ENCODE measurements around the gene SLC35A2.
"Not testable (repeated sequence)": the region's sequence is repeated elsewhere in the genome, so short reads cannot be mapped to it uniquely, and the experiment has no call there.

The SLC35A2 gene

DNA sequence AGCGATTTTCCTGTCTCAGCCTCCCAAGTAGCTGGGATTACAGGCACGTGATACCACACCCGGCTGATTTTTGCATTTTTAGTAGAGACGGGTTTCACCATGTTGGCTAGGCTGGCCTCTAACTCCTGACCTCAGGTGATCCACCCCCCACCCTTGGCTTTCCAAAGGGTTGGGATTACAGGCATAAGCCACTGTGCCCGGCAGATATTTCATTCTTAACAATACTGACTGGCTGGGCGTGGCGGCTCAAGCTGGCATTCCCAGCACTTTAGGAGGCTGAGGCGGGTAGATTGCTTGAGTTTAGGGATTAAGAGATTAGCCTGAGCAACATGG lies 12.4 kb downstream of the SLC35A2 start:
- no peak for DNase-seq

DNA sequence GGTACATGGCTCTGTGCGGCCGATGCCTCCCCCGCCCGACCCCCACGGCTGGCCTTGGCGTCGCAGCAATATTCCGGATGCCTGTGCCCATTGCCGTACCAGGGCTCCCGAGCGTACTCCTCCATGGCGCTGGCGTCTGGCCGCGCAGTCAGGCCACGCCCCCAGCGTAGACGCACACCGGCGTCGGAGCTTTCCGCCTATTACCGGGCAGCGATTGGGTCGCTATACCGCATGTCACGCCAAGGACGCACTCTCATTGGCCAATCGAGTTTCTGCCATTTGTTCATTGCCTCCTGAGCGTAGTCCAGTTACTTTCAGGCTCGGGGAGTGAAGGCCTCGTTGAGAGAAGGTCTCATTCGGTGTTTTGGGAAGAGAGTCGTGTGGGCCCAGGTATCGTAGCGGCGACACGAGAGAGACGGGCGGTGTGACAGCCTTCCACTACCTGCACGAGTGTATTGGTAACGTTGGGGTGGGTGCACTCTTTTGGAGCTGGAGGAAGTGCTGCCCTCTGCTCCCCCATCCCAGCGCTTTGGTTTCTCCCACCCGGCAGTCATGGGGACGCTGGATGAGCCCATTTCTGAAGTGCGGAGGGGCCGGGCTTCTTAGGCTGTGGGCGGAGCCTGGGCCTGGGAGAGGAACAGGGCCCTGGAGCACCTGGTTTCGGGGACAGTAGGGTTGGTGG lies 13.7 kb downstream of the SLC35A2 start, which contains the start of the genes PQBP1 and TIMM17B:
Gene PQBP1 (plus strand): TSS at position 306 of the 682 bp plus-strand sequence. CDS start 580 bp downstream, outside the sequence.
Gene TIMM17B (minus strand): TSS at position 144 of the 682 bp plus-strand sequence. CDS start 19 bp downstream, at position 125.
- peak; percentile 75 for DNase-seq

DNA sequence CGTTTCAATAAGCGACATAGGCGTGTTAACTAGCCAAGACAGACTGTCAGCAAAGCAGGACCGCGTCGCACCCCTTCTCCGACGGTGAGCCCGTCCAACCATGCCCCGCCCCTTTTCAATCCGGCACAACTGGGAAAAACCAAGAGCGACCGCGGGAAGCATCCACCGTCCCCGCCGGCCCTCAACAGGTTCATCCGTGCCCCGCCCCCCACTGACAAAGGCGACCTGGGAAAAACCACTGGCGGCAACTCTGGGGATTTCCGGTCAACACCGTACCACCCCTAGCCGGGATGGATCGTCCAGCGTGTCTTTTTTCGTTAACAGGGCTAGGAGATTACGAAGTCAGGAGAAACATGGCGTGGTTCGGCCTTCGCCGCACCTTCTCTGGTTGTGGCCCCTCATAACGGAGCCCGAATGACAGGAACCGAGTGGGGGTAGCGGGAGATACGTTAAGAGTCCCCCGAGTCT lies 14.3 kb downstream of the SLC35A2 start:
- DNase-seq, result peak; percentile 51

DNA sequence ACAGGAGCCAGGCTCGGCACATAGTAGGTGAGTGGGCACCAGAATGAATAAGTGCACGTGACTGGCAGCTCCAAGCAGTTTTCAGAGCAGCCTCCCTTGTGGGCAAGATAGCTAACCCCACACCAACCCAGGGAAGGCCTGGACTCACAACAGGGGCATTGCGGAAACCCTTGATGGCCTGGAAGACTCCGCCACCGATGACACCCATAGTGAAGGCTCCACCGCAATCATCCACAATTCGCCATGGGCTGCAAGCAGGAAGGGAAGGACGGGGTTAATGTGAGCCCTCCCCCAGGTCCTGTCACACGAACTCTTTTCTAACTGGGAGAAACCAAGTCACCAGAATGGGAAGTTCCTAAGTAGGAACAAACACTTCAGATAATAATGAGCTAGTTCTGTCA lies 14.8 kb downstream of the SLC35A2 start:
- DNase-seq, result peak; percentile 21

DNA sequence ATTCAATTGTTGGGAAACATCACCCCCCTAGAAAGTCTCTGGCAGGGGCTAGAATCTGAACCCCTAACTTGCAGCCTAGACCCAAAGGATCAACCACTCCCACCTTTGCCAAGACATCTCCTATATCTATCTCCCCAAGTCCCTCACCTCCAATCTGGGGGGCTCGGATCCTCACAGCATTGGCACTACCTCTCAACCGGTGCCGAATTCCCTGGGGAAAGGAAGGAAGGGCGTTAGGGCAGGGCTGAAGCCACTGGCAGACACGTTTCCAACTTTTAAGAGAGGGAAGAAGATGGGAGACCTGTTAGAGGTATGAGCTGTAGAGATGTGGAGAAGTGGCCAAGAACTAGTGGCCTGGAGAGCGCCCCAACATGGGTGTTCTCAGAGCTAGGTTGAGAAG lies 16.6 kb downstream of the SLC35A2 start:
- DNase-seq, result no peak

DNA sequence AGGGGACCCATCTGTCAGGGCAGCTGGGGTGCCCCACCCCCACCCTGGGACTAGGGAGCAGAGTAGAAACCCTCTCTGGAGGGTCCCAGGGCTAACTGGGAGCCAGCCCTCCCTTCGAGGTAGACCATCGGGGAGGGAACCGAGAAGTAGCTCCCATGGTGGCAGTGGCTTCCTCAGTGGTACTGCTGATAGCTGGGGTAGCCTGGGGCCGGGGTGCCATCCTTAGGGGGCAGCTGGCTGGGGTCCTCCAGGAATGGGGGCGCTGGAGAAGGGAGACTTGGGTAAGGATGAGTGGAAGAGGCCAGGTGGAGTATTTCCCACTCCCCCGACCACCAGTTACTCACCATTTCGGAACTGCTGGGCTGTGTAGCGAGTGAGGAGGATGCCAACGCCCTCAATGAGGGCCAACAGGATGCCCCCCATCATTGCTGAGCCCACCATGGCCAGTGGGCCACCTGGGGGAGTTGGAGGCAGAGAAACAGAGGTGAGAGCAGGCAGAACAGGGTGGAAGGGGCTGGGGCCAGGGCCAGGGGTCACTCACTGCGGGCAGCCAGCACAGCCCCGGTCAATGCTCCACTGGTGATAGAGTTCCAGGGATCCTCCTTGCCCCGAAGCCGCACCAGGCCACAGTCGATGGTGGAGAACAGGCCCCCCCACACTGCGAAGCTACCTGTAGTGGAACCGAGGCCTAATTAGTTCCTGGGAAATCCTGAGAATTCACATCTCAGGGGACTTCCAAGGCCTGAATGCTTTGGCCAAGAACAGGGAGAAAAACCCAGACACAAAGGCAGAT lies 17.7 kb downstream of the SLC35A2 start:
- no peak for DNase-seq

DNA sequence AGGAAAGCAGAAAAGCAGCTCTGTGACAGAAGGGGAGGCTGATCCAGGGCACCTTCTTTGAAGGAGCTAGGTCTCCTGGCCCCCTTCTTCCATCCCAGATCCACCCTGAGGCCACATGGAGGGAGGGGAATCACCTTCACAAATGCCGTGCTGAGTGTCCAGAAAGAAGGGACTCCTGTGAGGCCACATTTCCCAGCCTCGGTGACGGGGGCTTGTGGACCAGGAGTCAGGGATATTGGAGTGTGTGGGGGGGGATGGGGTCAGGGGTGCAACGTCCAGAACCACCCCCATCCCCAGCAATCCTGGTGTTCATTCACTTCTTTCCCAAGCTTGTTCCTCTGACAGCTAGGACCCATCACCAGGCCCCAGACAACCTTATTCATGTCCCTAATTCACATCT lies 18.6 kb downstream of the SLC35A2 start:
- no peak for DNase-seq

DNA sequence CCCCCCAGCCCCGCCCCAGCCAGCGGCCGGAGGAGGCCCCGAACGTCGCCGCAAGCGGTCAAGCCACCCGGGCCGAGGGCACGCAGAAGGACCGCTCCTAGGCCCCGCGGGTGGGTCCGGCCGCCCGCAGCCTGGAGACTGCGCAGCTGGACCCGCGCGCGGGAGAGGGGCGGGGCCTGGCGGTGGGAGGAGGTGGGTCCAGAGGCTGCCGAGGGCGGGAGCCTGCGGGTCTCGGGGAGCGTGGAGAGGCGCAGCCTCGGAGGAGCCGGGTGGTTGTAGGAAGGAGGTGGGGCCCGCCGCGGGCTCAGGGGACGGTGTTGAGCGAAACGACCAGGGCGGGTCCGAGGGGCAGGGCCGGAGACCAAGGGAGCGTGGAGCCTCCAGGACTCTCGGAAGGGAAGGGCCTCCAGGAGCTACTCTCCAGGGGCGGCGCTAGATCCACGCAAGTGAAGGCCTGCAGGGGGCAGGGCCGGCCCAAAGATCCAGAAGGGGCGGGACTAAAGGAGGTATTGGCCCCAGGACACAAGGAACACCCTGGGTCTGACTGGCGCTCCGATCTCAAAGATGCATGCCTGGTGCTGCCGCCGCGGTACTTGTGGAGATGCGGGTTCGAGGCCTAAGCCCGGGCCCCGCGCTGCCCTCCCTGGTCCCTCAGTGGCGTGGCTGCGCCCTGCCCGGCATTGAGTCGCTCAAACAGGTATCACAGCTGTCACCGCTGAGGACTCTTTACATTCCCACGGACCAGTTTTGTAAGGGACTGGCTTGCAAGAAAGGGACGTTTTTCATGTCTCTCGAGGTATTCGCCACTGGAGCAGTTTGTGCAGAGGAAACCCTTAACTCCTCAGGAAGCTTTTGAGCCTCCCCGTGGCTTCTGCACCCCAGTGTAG lies 19.8 kb downstream of the SLC35A2 start:
- DNase-seq, result peak; percentile 56

DNA sequence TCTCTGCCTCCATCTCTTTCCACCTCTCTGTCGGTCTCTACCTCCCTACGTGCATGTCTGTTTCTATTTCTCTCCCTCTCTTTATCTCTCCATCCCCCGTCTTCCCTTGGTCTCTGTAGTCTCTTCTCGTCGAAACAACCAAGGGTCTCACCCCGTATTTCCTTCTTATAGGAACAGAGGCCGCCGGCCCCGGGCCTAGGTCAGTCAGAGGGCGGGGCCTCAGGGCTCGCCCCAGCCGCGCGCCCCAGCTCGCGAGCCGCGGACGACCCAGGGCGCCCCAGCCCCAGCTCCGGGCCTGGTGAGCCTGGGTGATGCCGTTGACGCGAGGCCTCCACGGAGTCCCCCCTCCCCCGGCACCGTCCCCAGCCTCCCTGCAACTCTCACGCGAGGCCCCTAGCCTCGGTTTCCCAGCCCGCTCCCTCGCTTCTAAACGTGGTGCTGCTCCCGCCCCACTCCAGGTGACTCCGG lies 20.5 kb downstream of the SLC35A2 start:
- DNase-seq, result no peak

DNA sequence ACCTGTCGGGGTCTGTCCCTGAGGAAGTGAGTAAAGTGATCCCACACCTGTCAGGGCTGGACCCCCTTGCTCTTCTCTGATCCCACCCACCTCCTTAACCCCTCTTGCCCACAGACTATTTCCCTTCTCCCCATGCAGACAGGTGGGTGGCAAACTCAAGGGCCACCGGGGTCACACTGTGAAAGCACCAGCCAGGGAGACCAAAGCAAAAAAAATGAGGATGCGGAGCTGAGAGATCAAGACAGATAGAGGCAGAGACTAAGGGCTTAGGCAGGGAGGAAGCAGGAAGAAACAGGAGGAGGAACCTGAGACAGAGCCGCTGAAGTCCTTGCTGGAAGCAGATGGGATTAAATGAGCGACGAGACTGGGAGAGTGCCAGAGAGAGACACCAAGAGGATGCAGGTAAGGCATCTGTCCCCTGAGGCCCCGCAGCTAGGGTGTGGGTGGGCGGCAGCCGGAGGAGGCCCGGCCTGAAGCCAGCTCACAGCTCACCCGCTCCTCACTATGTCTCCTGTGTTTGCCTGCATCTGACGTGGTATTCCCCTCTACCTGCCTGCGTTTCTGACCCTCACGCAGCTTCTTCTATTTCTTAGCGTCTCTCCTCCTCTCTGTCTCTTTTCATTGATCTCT lies 21.0 kb downstream of the SLC35A2 start:
- DNase-seq, result no peak

DNA sequence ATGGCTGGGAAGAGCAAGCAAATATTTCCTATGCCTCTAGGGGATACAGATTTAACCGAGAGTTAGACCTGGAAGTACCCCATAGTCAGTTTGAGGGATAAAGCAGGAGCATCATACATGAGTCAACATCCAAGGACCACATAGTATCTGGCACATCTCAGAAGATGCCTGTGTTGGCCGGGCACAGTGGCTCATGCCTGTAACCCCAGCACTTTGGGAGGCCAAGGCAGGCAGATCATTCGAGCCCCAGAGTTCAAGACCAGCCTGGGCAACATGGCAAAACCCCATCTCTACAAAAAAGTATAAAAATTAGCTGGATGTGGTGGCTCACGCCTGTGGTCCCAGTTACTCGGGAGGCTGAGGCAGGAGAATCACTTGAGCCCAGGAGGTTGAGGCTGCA lies 24.9 kb downstream of the SLC35A2 start:
- not testable (repeated sequence) for DNase-seq

DNA sequence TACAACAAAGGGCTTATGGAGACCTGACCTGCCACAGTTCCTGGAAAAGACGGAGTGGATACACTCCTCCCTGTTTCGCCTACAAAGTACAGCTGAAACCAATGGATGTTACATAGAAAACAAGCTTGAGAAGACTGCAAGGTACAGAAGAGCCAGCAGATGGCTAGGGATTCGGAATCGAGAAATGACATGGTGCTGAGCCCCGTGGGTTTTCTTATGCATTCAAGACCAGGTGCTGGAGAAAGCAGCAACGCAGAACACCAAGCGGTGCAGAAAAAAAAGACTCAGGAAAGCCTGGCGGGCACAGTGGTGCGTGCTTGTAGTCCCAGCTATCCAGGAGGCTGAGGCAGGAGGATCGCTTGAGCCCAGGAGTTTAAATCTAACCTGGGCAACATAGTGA lies 27.7 kb downstream of the SLC35A2 start:
- no peak for DNase-seq

DNA sequence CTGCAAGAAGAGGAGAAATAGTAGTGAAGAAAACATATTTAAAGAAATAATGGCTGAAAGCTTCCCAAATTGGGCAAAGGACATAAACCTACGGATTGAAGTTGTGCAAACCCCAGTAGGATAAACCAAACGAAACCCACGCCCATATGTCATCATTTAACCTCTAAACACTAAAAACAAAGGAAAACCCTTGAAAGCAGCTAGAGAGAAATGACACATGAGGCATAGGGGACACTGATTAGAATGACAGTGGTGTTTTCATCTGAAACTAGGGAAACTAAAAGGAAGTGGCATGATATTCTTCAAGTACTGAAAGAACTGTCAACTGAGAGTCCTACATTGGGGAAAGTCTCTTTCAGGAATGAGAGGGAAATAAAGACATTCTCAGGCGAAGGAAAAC lies 34.5 kb downstream of the SLC35A2 start:
- not testable (repeated sequence) for DNase-seq

DNA sequence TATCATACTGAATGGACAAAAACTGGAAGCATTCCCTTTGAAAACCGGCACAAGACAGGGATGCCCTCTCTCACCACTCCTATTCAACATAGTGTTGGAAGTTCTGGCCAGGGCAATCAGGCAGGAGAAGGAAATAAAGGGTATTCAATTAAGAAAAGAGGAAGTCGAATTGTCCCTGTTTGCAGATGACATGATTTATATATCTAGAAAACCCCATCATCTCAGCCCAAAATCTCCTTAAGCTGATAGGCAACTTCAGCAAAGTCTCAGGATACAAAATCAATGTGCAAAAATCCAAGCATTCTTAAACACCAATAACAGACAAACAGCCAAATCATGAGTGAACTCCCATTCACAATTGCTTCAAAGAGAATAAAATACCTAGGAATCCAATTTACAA lies 39.4 kb downstream of the SLC35A2 start:
- DNase-seq, result not testable (repeated sequence)

DNA sequence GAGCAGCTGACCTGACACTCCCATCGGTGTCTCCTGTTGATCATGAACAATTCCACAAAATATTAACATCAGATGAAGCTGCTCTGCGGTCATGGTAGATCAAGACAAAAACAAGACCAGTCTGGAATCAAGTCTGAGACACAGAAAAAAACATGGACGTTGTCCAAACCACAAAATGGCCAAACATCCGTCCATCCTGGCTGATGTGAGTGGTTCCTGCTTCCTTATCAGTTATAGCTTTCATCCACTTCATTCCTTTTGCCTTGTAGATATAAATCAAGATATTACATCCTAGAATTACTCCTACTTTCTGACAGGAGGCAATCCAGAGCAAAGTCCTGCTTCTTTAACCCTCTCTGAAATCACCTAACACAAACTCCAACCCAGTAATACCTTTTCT lies 47.2 kb downstream of the SLC35A2 start:
- DNase-seq, result no peak

DNA sequence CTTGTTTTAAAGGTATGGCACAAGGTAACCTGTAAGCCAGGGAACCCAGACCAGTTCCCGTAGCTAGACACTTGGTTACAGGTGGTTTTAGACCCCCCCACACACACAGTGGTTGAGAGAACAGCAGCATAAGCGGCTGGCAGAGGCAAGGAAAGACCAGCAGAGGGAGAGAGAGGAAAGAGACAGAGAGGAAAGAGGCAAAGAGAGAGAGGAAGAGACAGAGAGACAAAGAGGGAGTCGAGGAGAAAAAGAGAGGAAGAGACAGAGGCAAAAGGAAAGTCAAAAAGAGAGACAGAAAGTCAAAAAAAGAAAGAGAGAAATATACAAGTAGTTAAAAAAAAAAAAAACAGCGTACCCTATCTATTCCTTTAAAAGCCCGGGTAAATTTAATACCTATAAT lies 56.5 kb downstream of the SLC35A2 start:
- no peak for DNase-seq

DNA sequence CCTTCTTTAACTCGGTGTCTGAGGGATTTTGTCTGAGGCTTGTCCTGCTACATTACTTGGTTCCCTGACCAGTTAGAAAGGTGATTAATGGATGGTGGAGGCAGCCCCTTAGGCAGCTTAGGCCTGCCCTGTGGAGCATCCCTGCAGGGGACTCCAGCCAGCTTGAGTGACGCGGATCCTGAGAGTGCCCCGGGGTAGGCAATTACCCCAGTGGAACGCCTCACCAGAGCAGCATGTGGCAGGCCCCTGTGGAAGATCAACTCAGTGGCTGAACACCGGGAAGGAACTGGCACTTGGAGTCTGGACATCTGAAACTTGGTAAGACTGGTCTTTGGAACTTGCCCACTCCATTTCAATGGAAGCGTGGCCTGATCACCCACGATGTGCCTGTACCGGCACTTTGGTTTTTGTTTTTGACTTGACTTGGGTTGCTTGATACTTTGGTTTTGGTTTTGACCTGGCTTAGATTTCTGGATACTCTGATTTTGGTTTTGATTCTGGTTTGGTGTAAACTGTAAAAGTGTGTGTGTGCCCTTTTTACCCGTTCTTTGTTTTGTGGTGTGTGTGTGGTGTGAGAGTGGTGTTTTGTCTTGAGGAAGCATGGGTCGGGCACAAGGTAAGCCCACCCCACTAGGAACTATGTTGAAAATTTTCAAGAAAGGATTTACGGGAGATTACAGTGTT lies 57.2 kb downstream of the SLC35A2 start:
- not testable (repeated sequence) for DNase-seq

DNA sequence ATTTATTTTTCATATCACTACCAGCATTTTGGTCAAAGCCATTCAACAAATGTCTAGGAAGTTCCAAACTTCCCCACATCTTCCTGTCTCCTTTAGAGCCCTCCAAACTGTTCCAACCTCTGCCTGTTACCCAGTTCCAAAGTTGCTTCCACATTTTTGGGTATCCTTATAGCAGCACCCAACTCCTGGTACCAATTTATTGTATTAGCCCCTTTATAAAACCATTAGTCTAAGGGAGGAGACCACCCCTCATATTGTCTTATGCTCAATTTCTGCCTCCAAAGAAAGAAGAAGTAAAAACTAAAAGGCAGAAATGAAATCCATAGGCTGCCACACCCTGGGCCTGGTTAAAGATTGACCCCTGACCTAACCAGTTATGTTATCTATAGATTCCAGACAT lies 58.0 kb downstream of the SLC35A2 start:
- DNase-seq, result not testable (repeated sequence)

All from DMS79 treated with DMSO at 0.1 percent for 48 hours (cell line).